HG03565 (cell line): ENCODE data around the gene POU3F3.

Experiments used
- ATAC-seq: cut with Tn5 transposase; IDR thresholded peaks from one replicate; pipeline ENCODE4 v1.9.1; 2021; ENCODE audit warnings: mild to moderate bottlenecking, moderate library complexity; ENCODE audit not compliant: unreplicated experiment

POU3F3 gene

DNA sequence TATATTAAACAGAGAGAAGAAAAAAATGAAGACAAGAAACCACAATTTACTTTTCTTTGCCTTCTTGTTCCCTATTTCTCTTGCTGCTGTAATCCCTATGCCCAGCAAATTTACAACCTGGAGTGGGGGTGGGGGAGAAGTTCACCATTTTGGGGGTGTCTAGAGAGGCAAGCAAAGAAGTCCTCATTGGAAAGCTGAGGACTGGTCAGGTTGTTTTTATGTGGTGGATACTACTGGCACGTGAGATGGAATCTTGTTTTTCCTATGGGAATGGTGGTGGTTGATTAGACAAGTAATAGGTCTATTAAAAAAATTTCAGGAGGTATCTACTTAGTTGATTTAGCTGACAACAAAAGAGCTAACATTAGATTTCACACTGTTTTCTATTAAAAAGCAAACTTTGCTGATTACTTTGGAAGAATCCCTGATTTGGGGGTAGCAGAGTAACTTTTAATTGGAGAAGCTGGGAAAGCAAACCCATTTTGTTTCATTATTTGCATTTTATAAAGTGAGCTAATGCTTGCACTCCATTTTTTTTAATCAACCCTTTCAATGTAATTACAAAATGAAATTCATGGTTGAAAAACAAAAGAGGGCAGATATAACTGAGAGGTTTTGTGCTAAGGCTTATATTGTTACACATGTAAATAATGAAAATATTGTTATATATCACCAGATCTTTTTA is 6.0 kb downstream of the POU3F3 start:
- no peak for ATAC-seq

DNA sequence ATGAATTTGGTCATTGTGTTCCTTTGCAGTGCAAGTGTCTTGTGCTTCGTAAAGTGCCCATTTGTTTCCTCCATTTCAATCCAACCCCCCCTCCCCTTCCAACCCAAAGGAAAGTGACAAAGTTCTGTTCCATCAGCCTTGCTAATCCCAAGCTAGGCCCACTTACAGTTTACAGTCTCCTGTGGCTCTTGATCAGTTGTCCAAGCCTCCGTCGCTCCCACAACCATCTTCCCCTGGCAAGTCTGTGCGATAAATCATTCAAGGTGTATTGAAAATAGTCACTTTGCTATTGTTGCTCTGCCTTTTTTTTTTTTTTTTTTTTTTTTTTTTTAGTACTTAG is 6.5 kb downstream of the POU3F3 start:
- ATAC-seq: no peak

DNA sequence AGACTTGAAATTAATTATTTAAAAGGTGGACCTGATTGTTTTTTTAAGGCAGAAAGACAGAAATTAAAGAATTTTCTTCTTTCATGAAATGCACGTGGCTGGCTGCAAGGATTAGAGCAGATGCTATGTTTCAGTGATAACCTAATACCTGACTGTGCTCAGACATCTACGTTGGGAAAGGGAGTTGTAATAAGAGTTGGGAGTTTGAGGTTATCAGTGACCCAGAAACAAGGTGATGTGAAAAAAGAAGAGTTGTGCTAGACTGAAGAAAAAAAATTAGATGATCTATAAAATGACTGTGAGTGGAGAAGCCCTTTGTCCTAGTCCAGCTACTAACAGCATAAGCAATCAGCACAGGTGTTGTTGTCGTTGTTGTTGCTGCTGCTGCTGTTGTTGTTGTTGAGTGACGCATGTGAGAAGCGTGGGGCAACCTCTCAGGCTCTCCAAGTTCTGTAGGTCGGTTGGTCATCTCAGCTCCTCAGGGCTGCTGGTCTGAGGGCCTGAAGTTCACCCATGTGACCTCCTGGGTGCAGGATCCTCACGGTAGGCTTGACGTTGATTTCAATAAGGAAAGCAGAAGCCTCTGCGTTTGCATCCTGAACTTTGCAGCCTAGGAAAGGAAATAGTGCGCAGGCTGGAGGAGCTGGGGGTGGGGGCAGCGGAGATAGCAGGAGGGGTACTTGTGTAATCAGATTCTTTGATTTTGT is 7.6 kb downstream of the POU3F3 start:
- no peak for ATAC-seq

- ATAC-seq: no peak
Measured at GRCh38 chr2:104862058-104862941, 8.4 kb downstream of the POU3F3 start.

DNA sequence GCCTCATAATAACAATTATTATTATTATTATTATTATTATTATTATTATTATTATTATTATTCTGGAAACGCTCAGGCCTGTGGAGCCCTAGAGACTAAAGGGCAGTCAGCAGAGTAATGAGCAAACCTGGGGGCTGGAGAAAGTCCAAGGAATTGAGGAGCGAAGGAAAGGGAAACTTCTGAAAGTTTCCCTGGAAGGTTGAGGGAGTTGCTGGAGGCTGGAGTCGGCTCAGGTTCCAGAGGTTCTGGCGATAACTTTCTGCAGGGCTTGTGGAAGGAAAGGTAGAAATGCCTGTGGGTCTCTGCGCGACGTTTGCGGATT is 9.2 kb downstream of the POU3F3 start:
- ATAC-seq: no peak

- ATAC-seq: no peak
Measured at GRCh38 chr2:104863468-104864279, 9.8 kb downstream of the POU3F3 start.

- ATAC-seq: no peak
Measured at GRCh38 chr2:104864280-104865095, 10.6 kb downstream of the POU3F3 start.

- ATAC-seq: no peak
Measured at GRCh38 chr2:104865096-104865470, 11.2 kb downstream of the POU3F3 start.

DNA sequence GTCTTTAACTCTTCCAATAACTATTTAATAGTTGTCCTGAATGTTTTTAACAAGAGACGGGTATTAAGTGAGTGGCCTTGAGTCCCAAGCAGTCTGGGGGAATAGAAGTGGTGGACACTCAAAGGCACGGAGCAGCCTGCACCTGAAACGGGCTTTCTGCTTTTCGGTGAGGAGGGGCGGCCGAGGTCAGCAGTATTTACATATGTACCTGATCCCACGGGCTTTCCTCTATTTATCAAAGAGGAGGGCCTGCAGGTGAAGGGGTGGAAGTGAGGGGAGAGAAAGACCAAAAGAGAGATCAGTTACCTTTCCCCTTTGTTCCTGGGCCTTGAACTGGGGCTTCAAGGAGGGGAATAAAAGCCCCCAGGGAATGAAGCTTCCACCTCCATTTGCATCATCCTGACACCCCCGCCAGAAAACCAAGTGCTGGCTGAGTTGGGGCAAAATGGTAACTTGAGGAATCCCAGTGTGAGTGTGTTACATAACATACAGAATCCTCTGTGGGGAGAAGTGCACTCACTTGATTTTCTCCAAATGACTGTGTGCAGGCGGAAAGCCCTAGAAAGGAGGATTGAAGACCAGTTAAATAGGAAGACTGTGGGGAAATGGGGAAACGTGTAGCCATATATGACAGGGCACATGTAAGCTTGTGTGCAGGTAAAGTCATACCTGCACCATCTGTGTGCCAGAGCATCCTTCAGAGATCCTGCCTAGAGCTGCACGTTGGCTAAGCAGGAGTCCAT is 12.4 kb downstream of the POU3F3 start:
- no peak for ATAC-seq

- no peak for ATAC-seq
Measured at GRCh38 chr2:104866883-104867812, 13.2 kb downstream of the POU3F3 start.

GRCh38 chr2:104867813-104868504 is 14.0 kb downstream of the POU3F3 start:
- no peak for ATAC-seq

- no peak for ATAC-seq
Measured at GRCh38 chr2:104868505-104868866, 14.6 kb downstream of the POU3F3 start.

DNA sequence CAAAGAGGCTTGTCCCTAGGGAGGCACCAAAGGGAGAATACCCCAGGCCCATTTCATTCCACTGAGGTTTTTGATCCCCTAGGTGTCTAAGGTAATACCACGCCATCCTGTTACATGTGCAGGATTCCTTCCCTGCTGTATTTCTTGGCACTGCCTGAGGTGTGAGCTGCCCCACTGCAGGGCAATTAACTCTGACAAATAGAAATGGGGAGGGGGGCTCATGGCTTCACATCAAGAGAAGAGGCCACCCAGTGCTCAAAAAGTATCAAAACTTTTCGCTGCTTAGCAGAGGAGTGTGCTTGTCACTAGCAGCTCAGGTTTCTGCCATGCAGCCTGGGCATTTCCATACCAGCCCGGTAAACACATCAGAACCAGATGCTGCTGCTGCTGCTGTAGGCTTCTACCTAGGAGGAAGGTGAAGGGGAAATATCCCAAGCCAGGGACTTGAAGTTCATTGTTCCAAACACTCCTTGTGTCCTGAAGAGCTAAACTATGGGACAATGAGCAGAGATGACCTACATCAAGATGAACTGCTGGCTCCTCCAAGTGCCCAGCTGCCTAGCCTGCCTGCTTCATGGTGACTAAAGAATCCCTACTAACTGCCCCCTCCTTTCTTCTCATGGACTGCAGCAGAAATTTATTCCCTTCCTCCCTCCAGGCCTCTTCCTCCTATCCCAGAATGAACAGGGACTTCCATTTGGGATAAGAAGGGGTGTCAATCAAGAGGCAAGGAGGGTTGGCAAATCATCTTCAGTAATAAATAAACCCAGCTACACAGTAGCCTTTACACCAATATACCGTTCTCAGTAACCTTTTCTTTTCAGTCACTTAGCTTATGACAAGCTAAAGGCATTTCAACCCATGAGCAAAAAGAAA is 16.4 kb downstream of the POU3F3 start:
- no peak for ATAC-seq

GRCh38 chr2:104871649-104871971 is 17.7 kb downstream of the POU3F3 start:
- ATAC-seq: no peak

DNA sequence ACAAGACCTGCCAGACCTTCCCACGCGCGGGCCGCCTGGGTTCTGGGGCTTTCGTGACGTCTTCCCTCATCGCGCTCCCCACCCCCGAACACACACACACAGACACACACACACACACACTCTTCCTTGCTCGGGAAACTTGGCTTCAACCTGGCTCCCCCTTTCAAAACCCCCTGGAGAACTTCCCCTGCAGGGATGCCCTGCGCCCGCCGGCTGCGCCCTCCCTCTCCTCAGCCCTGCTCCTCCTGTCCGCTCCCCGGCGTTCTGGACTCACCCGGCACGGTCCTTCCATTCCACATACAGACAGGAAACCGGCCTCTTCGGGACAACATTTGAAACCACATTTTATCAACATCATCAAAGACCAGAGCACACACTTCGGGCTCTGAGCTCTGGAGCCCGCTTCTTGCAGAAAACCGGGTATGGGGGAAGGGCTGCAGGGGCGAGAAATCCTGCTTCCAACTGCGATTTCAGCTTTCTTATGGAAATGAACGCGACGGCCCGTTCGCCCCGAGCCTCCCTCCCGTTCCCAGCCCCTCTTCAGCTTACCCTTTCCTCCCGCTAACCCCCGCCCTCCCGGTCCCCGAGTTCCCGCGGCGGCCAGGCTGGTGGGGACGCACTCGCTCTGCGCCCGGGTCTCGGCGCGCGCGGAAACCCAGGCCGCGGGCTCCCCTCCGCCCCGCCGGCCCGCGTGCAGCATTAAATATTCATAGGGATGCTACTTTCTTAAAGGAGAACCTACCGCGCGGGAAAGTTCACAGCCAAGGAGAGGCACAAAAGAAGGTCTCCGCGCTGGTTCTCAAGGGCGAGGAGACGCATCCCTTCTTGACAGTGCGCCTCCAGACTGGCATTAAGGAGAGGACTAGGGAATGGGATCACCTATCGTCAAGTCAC is 18.3 kb downstream of the POU3F3 start:
- no peak for ATAC-seq
